Measurements from ENCODE around the gene DLG2. TPM values are rescaled to one million over a fixed set of nuclear protein-coding genes. Genes with fewer than 3 reads are reported as not detected.

The DLG2 gene
- total and polyA plus RNA-seq, 9 of the 15 experiments (the other 6 are each of a cell fraction or from before 2014, with no cell fraction given), result 0.52 to 1.6 (median 0.95) TPM

- TF ChIP-seq PRPF4 (IDR thresholded peaks at IDR 0.05; ENCODE audit: insufficient read depth, low read depth, low read length, poor library complexity, severe bottlenecking) (no peak), ZNF12 (CRISPR knock-in tag; IDR thresholded peaks at IDR 0.05) (no peak), ILF3 (IDR thresholded peaks at IDR 0.05; ENCODE audit: borderline replicate concordance) (no peak)
- H3K27me3 ChIP-seq (ENCODE audit: control insufficient read depth in 2 of 2, insufficient read depth in 2 of 2, low read length in 2 of 2), result no peaks in the 10 kb centered on the region
- no peaks in the 10 kb centered on the region for H3K79me2 ChIP-seq (ENCODE audit: control insufficient read depth, insufficient read depth, low read length)
- ATAC-seq (no peak), FAIRE-seq (no peak), DNase-seq (ENCODE audit: extremely low read depth in 1 of 4, low spot score in 3 of 4) (no peak)
- H3K27ac ChIP-seq (ENCODE audit: extremely low read depth, low read depth, low read length), result no peak overlapping the region
- H4K20me1 ChIP-seq (replicated peaks; ENCODE audit: control insufficient read depth, insufficient read depth, low read length), result no peaks in the 10 kb centered on the region
- no peak overlapping the region for H3K4me2 ChIP-seq (ENCODE audit: insufficient read depth, low read length)
- H3K4me3 ChIP-seq, result no peak overlapping the region
- intact Hi-C loops (cut with micrococcal nuclease), result no loop called here
- in situ Hi-C loops (cut with MboI), result no loop called here
- no peaks in the 10 kb centered on the region for H3K4me1 ChIP-seq (replicated peaks in 1 of 2; ENCODE audit: control insufficient read depth in 2 of 2, insufficient read depth in 2 of 2, low read length in 2 of 2)
- ChIA-PET POLR2A (no interaction called here), CTCF (ENCODE audit: low intra/inter-chr PET ratio) (no interaction called here)
- no TSS peak for BruUV-seq (replicated peaks)
- H3K36me3 ChIP-seq (ENCODE audit: control insufficient read depth, insufficient read depth, low read length), result no peaks in the 10 kb centered on the region
- no peaks in the 10 kb centered on the region for H3K9me1 ChIP-seq (ENCODE audit: control insufficient read depth, insufficient read depth, low read length)
- no peaks in the 10 kb centered on the region for H3K9me3 ChIP-seq (replicated peaks; ENCODE audit: control insufficient read depth, insufficient read depth, low read depth, low read length)
- no peak overlapping the region for H3K9ac ChIP-seq (ENCODE audit: insufficient read depth in 1 of 2, low read depth in 2 of 2, low read length in 2 of 2)
- no peak overlapping the region for H2AFZ ChIP-seq (ENCODE audit: low read depth, low read length)
These were observed 1150.6 kb downstream of the DLG2 start for GRCh38 chr11:84476581-84476980.

- in situ Hi-C loops (cut with MboI), result no loop called here
- TF ChIP-seq POLR2H (tag; IDR thresholded peaks at IDR 0.05; ENCODE audit: low read depth), result no peak
- no peak for TF ChIP-seq MCM7 (IDR thresholded peaks at IDR 0.05)
- TF ChIP-seq RBM34 (IDR thresholded peaks at IDR 0.05; ENCODE audit: borderline replicate concordance, insufficient read depth, low read length), result no peak
- TF ChIP-seq XRCC3 (IDR thresholded peaks at IDR 0.05), result no peak
- no peak for TF ChIP-seq ZNF639 (CRISPR knock-in tag; conservative IDR thresholded peaks at IDR 0.05 in 1 of 2, IDR thresholded peaks at IDR 0.05 in 1 of 2)
- TF ChIP-seq ZNF280A (IDR thresholded peaks at IDR 0.05; ENCODE audit: low read depth, partially characterized antibody), result no peak
- CTCF ChIA-PET (ENCODE audit: low intra/inter-chr PET ratio), result no interaction called here
These were observed 1155.6 kb downstream of the DLG2 start for GRCh38 chr11:84471501-84471900.

More at GRCh38 chr11:84471501-84471900, 1155.6 kb downstream of the DLG2 start:
- H3K27ac ChIP-seq (ENCODE audit: extremely low read depth, low read depth, low read length), result no peak overlapping the region
- H3K27me3 ChIP-seq (ENCODE audit: control insufficient read depth in 2 of 2, insufficient read depth in 2 of 2, low read length in 2 of 2), result no peaks in the 10 kb centered on the region
- no peaks in the 10 kb centered on the region for H3K36me3 ChIP-seq (ENCODE audit: control insufficient read depth, insufficient read depth, low read length)
- ATAC-seq, result no peak
- no peak overlapping the region for H3K4me2 ChIP-seq (ENCODE audit: insufficient read depth, low read length)
- WGBS (ENCODE audit: insufficient coverage, low coverage, missing lambda C conversion rate), result 0% methylated on average over 1 of the region's 1 CpG
- no peak overlapping the region for H3K9ac ChIP-seq (ENCODE audit: insufficient read depth in 1 of 2, low read depth in 2 of 2, low read length in 2 of 2)
- peaks cover 3% of the 10 kb centered on the region; the same call in 1 of the 2 replicates for H3K9me3 ChIP-seq (replicated peaks; ENCODE audit: control insufficient read depth, insufficient read depth, low read depth, low read length)
- intact Hi-C loops (cut with micrococcal nuclease), result no loop called here
- FAIRE-seq, result no peak
- no TSS peak for BruUV-seq (replicated peaks)
- no peak overlapping the region for H3K4me3 ChIP-seq
- H2AFZ ChIP-seq (ENCODE audit: low read depth, low read length), result no peak overlapping the region
- H4K20me1 ChIP-seq (replicated peaks; ENCODE audit: control insufficient read depth, insufficient read depth, low read length), result no peaks in the 10 kb centered on the region
- no peak for DNase-seq (ENCODE audit: extremely low read depth in 1 of 4, low spot score in 3 of 4)
- no peaks in the 10 kb centered on the region for H3K9me1 ChIP-seq (ENCODE audit: control insufficient read depth, insufficient read depth, low read length)
- H3K4me1 ChIP-seq (replicated peaks in 1 of 2; ENCODE audit: control insufficient read depth in 2 of 2, insufficient read depth in 2 of 2, low read length in 2 of 2), result no peaks in the 10 kb centered on the region
- H3K79me2 ChIP-seq (ENCODE audit: control insufficient read depth, insufficient read depth, low read length), result no peaks in the 10 kb centered on the region
- POLR2A ChIA-PET, result no interaction called here

Measured in K562 (cell line).